Lower leg skin (tissue), 4 donors: ENCODE data around the gene CYP2D6. TPM values are rescaled to one million over a fixed set of nuclear protein-coding genes. Genes with fewer than 3 reads are reported as not detected.
A peak's percentile ranks its signal among the peaks of the same experiment; 100 is the strongest.

Source experiments
- DNase-seq, 2 donors: peaks; one replicate each; pipeline ENCODE4 v3.0.0-alpha.2; 2019; ENCODE audit warnings: low spot score in 2 of 2
- H3K4me3 ChIP-seq: fragments of 200-600 bp; sonication (generic); 2 replicates; pipeline ENCODE4 v1.5.1; 2017; ENCODE audit warnings: mild to moderate bottlenecking, low read depth; ENCODE audit not compliant: poor library complexity, severe bottlenecking
- POLR2A ChIP-seq, 2 donors: fragments of 450-650 bp; IDR thresholded peaks; one replicate each; pipeline ENCODE4 v1.6.1; 2016 to 2017; ENCODE audit warnings: antibody characterized with exemption in 2 of 2, mild to moderate bottlenecking in 1 of 2, moderate library complexity in 1 of 2
- WGBS, 2 donors: methylation state at CpG; one replicate each; pipeline ENCODE4 v1.1.5; 2018; 5-methylcytosine and 5-hydroxymethylcytosine counted together
- intact Hi-C: fragments of 100-400 bp; cut with DNase I; formaldehyde crosslinking; loops from one replicate; pipeline ENCODE4 v1.15.0; 2023; ENCODE audit warnings: low total_unique reads
- total RNA-seq, 4 donors: library from RNA; depleted of rRNA; stranded (reverse); fragments of >200 nt; gene quantifications; one replicate each; pipeline ENCODE4 v1.1.0, GENCODE V29; 2016
- TF ChIP-seq, protein P1 (sequence below), 3 donors: fragments of 450-650 bp; IDR thresholded peaks; one replicate each; pipeline ENCODE4 v1.5.1; 2016; ENCODE audit warnings: antibody characterized with exemption in 3 of 3, mild to moderate bottlenecking in 3 of 3, moderate library complexity in 2 of 3

The CYP2D6 gene
- total RNA-seq, 4 donors from 2014 or later = 0.61 to 1.4 (median 0.97) TPM

DNA sequence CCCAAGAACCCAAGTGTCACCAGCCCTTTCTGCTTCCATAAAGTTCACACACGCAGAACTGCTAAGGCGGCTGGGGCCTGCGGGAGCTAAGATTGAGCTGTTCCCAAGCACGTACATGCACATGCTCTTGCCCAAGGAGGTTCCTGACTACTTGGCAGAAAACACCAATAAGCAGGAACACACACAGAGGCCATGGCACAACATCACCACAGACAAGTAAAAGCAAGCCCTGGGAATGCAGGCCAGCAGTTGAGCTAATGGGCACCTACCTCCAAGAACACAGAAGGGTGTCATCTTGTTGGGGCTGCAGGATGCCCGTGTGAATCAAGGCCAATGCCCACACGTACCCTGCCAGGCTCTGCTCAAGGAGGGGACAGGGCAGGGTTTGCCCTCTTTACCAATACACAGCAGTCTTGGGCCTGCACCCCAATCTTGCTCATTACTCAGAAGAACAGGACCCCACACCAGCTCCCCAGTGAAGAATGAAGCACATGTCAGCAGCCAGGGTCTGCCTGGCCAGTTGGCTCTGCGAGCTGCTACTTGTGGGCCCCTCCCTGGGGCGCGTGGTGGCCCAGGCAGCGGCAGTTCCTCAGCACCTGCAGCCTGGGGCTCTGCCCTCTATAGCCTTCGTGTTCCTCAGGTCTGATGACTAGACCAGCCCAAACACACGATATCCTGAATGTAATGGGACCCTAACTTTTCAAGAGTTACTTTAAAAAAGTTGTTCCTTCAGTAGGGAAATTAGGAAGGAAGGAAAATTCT is 32.3 kb upstream of the CYP2D6 start:
- no peak overlapping the region for H3K4me3 ChIP-seq
- WGBS, 2 donors = 63 to 64% methylated on average over 12 of the region's 12 CpGs
- TF ChIP-seq POLR2A (IDR thresholded peaks at IDR 0.05) = no peak
- TF ChIP-seq, protein P1, sequence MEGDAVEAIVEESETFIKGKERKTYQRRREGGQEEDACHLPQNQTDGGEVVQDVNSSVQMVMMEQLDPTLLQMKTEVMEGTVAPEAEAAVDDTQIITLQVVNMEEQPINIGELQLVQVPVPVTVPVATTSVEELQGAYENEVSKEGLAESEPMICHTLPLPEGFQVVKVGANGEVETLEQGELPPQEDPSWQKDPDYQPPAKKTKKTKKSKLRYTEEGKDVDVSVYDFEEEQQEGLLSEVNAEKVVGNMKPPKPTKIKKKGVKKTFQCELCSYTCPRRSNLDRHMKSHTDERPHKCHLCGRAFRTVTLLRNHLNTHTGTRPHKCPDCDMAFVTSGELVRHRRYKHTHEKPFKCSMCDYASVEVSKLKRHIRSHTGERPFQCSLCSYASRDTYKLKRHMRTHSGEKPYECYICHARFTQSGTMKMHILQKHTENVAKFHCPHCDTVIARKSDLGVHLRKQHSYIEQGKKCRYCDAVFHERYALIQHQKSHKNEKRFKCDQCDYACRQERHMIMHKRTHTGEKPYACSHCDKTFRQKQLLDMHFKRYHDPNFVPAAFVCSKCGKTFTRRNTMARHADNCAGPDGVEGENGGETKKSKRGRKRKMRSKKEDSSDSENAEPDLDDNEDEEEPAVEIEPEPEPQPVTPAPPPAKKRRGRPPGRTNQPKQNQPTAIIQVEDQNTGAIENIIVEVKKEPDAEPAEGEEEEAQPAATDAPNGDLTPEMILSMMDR (IDR thresholded peaks at IDR 0.05) = no peak
- intact Hi-C loops = no loop called here
- peak in 1 of 2 donors; percentile 58 for DNase-seq

DNA sequence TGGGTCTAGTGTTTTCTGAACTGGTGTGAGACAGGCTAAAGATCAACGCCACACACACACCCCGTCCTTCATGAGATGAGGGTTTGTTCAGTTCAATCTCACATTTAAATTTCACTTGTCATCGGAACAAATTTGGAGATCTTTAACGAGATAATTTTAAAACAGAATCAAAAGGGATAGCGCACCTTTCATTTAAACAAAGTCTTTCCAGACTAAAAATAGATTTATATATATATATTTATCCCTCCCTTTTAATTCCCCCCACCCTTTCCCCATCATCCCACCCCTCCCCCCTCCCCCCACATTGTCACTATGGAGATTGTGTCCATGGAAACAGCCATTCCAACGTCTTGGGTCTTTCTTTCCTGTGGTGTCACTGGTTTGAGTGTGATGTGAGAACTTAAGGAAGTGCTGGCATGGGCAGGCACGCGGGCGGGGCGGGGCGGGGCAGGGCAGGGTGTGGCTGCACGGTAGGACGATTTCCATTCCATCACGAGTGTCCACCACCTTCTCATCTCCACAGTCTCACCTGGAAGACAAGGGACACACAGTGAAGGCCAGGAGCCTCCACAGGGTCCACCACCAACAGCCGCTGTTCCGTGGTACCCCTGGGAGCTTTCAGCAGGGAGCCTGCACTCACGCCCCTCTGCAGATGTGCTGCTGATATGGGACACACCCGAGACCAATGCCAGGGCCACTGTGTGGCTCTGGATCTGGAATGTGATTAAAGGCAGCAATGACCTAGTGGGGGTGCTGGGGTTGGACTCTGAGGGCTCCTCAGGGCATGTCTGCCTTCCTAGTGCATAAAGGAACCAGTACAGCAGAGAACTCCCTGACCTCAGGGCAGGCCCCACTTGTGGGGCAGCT is 30.5 kb upstream of the CYP2D6 start:
- TF ChIP-seq, protein P1 (IDR thresholded peaks at IDR 0.05) = no peak
- no peak for TF ChIP-seq POLR2A (IDR thresholded peaks at IDR 0.05)
- intact Hi-C loops = no loop called here
- no peak for DNase-seq
- 52 to 60% methylated on average over 16 to 18 of the region's 18 CpGs for WGBS, 2 donors
- no peak overlapping the region for H3K4me3 ChIP-seq

DNA sequence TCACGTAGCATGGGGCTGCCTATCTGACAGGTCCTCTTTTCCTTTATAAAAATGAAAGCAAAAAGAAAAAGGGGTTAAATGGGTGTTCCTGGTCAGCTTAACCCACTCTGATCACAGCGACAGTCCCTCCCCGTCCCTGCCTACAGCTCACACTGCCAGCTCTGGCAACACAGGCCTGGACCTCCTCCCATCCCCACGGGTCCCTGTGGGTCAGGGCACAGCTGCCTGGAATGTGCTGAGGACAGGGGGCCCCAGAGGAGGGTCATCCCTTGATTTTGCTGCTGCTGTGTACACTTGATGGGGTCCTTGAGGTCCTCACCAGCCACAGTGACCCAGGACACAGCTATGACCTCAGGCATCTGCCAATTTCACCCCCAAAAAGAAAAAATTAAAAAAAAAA is 29.6 kb upstream of the CYP2D6 start:
- no peak overlapping the region for H3K4me3 ChIP-seq
- intact Hi-C loops = no loop called here
- TF ChIP-seq, protein P1 (IDR thresholded peaks at IDR 0.05) = no peak
- TF ChIP-seq POLR2A (IDR thresholded peaks at IDR 0.05) = no peak
- 51 to 65% methylated on average over 4 of the region's 4 CpGs for WGBS, 2 donors
- DNase-seq = no peak

DNA sequence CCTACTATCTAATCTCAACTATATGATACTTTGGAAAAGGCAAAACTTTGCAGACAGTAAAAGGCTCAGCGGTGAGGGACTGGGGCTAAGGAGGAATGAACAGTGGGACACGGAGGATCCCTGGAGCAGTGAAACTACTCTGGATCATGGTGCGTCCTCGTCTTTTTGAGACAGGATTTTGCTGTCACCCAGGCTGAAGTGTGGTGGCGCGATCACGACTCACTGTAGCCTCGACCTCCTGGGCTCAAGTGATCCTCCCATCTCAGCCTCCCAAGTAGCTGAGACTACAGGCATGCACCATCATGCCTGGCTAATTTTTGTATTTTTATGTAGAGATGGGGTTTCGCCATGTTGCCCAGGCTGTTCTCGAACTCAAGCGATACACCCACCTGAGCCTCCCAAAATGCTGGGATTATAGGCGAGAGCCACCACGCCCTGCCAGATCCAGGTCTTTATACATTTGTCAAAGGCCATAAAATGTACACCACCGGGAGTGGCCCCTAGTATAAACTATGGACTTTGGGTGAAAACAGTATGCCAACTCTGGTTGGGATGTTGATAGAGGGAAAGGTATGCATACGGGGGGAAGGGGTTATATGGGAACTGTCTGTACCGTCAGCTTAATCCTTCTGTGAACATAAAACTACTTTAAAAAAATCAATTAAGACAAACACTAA is 28.0 kb upstream of the CYP2D6 start:
- H3K4me3 ChIP-seq = no peak overlapping the region
- TF ChIP-seq, protein P1 (IDR thresholded peaks at IDR 0.05) = no peak
- no peak for TF ChIP-seq POLR2A (IDR thresholded peaks at IDR 0.05)
- intact Hi-C loops = no loop called here
- no peak for DNase-seq
- whole genome bisulfite sequencing, 2 donors = 92 to 95% methylated on average over 16 of the region's 16 CpGs

DNA sequence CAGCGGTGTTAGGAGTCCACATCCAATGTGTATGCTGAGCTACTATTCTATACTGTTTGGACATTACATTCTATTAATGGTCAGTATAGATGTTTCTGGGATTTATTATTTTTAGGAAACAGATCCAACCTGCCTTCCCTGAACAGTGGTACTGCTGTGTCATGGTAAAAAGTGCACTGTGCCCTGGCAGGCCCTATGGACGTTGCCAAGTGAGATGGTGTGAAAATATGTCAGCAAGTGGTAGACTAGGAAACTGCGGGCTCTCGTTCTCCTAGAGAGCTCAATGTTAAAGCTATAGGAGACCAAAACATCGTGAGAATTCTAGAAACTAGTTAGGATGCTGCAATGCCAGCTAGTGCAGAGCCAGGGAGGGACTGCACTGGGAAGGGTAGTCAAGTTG is 26.0 kb upstream of the CYP2D6 start:
- WGBS, 2 donors = 54 to 65% methylated on average over 5 of the region's 5 CpGs
- H3K4me3 ChIP-seq = no peak overlapping the region
- intact Hi-C loops = no loop called here
- TF ChIP-seq, protein P1 (IDR thresholded peaks at IDR 0.05) = no peak
- TF ChIP-seq POLR2A (IDR thresholded peaks at IDR 0.05) = no peak
- DNase-seq = no peak
